HepG2 (cell line): Measurements from ENCODE around the gene PFN1. TPM values are rescaled to one million over a fixed set of nuclear protein-coding genes. Genes with fewer than 3 reads are reported as not detected.

ENCODE experiments used
- CENPT ChIP-seq: sonication (generic); formaldehyde crosslinking; IDR thresholded peaks from 2 replicates; pipeline ENCODE4 v1.8.0; 2022; ENCODE audit warnings: low read depth, mild to moderate bottlenecking, moderate library complexity, missing genetic modification reagents
- E2F1 ChIP-seq: sonication (generic); formaldehyde crosslinking; IDR thresholded peaks from 2 replicates; pipeline ENCODE4 v1.5.0; 2020; ENCODE audit warnings: missing genetic modification reagents
- EP300 ChIP-seq, 3 experiments: sonication (generic) in 1 of 3; formaldehyde crosslinking in 1 of 3; IDR thresholded peaks; 2 replicates each; pipeline versions ENCODE4 v1.5.1 to v1.6.1; 2011 to 2020; ENCODE audit warnings: low read depth in 2 of 3, low read length in 2 of 3, borderline replicate concordance in 1 of 3, improper control_type of control experiment in 1 of 3, mild to moderate bottlenecking in 1 of 3, missing genetic modification reagents in 1 of 3, moderate library complexity in 1 of 3
- KLF11 ChIP-seq: IDR thresholded peaks from 2 replicates; pipeline ENCODE4 v1.6.1; 2016; ENCODE audit warnings: missing compliant biosample characterization
- POLR2AphosphoS5 ChIP-seq: IDR thresholded peaks from 2 replicates; pipeline ENCODE4 v1.6.1; 2012; ENCODE audit warnings: low read depth, low read length
- RXRB ChIP-seq: IDR thresholded peaks from 2 replicates; pipeline ENCODE4 v1.6.1; 2016; ENCODE audit warnings: borderline replicate concordance, missing genetic modification reagents, missing compliant biosample characterization
- SATB2 ChIP-seq: sonication (generic); formaldehyde crosslinking; IDR thresholded peaks from 2 replicates; pipeline ENCODE4 v1.5.0; 2020; ENCODE audit warnings: missing genetic modification reagents
- ZFP90 ChIP-seq: sonication (generic); formaldehyde crosslinking; IDR thresholded peaks from 2 replicates; pipeline ENCODE4 v1.8.0; 2022; ENCODE audit warnings: missing genetic modification reagents, mild to moderate bottlenecking, inconsistent platforms, borderline replicate concordance
- ZIK1 ChIP-seq: sonication (generic); formaldehyde crosslinking; IDR thresholded peaks from 2 replicates; pipeline ENCODE4 v1.5.0; 2020; ENCODE audit warnings: mild to moderate bottlenecking, low read depth, missing genetic modification reagents, borderline replicate concordance
- ZNF225 ChIP-seq: sonication (generic); formaldehyde crosslinking; IDR thresholded peaks from 2 replicates; pipeline ENCODE4 v1.4.0; 2020; ENCODE audit warnings: mild to moderate bottlenecking, missing genetic modification reagents
- ZNF512B ChIP-seq: sonication (generic); formaldehyde crosslinking; IDR thresholded peaks from 2 replicates; pipeline ENCODE4 v1.5.1; 2020; ENCODE audit warnings: missing genetic modification reagents, mild to moderate bottlenecking, borderline replicate concordance
- ZNF564 ChIP-seq: sonication (generic); formaldehyde crosslinking; IDR thresholded peaks from 2 replicates; pipeline ENCODE4 v1.8.1; 2023; ENCODE audit warnings: mild to moderate bottlenecking, missing genetic modification reagents
- ZNF7 ChIP-seq: IDR thresholded peaks from 2 replicates; pipeline ENCODE4 v1.6.1; 2016; ENCODE audit warnings: missing biosample characterization, missing genetic modification reagents
- ZNF746 ChIP-seq: sonication (generic); formaldehyde crosslinking; IDR thresholded peaks from 2 replicates; pipeline ENCODE4 v1.8.0; 2022; ENCODE audit warnings: mild to moderate bottlenecking, missing genetic modification reagents
- ZNF790 ChIP-seq: sonication (generic); formaldehyde crosslinking; IDR thresholded peaks from 2 replicates; pipeline ENCODE4 v1.8.0; 2022; ENCODE audit warnings: missing genetic modification reagents, mild to moderate bottlenecking, borderline replicate concordance
- ZSCAN30 ChIP-seq: sonication (generic); formaldehyde crosslinking; IDR thresholded peaks from 2 replicates; pipeline ENCODE4 v1.5.0; 2020; ENCODE audit warnings: mild to moderate bottlenecking, missing genetic modification reagents
- polyA plus RNA-seq, 8 experiments: library from polyadenylated mRNA; depleted of rRNA in 3 of 8; stranded (reverse) in 7 of 8; unstranded in 1 of 8; fragments of >200 nt; fragmentation: Illumina TruSeq in 4 of 8; extraction: Trizol in 4 of 8; gene quantifications; 2 replicates each; pipeline versions ENCODE4 v1.2.1 to v1.2.3, GENCODE V29; 2011 to 2016; ENCODE audit warnings: low read depth in 4 of 8, missing spikeins in 1 of 8, mixed read lengths in 1 of 8; ENCODE audit not compliant: insufficient read depth in 1 of 8
- total RNA-seq, 5 experiments: library from RNA; depleted of rRNA; stranded (reverse); fragments of >200 nt; fragmentation: Illumina TruSeq; extraction: Trizol; gene quantifications; 2 replicates each; pipeline ENCODE4 v1.2.3, GENCODE V29; 2016; ENCODE audit warnings: low read depth in 1 of 5
- TF ChIP-seq, protein P1 (sequence below): sonication (generic); formaldehyde crosslinking; IDR thresholded peaks from 2 replicates; pipeline ENCODE4 v1.4.0; 2020; ENCODE audit warnings: missing genetic modification reagents, borderline replicate concordance
- TF ChIP-seq, protein P2 (sequence below): sonication (generic); formaldehyde crosslinking; IDR thresholded peaks from 2 replicates; pipeline ENCODE4 v1.8.0; 2022; ENCODE audit warnings: missing genetic modification reagents, mild to moderate bottlenecking, inconsistent platforms, borderline replicate concordance
- TF ChIP-seq, protein P3 (sequence below): sonication (generic); formaldehyde crosslinking; IDR thresholded peaks from 2 replicates; pipeline ENCODE4 v1.4.0; 2020; ENCODE audit warnings: missing genetic modification reagents, low read depth, mild to moderate bottlenecking, borderline replicate concordance

PFN1 gene
- total and polyA plus RNA-seq, 2 of the 13 experiments (the other 11 are each of a cell fraction or from before 2014, with no cell fraction given), result 494 to 613 TPM

- TF ChIP-seq ZNF512B (CRISPR knock-in tag), result no peak
- no peak for TF ChIP-seq ZIK1 (CRISPR knock-in tag)
- peak in 1 of 2 experiments; percentile 51; a peak in 1 of 4 replicates for TF ChIP-seq EP300 (IDR thresholded peaks at IDR 0.05; ENCODE audit: low read depth in 2 of 2, low read length in 2 of 2)
- peak; percentile 29; the same call in 1 of the 2 replicates for TF ChIP-seq EP300 (CRISPR knock-in tag; IDR thresholded peaks at IDR 0.05; ENCODE audit: borderline replicate concordance)
- TF ChIP-seq POLR2AphosphoS5, result peak; percentile 27; the same call in 1 of the 2 replicates
- peak; percentile 89 for TF ChIP-seq ZNF746 (CRISPR knock-in tag)
- TF ChIP-seq RXRB (CRISPR knock-in tag), result peak; percentile 84
- no peak; the same call in 1 of the 2 replicates for TF ChIP-seq ZFP90
- 0 out of 2 replicates have a peak, but pooled peaks have one; percentile 37 for TF ChIP-seq SATB2
- TF ChIP-seq ZNF564 (CRISPR knock-in tag), result peak; percentile 88
- TF ChIP-seq E2F1, result peak; percentile 65
- TF ChIP-seq ZNF7 (CRISPR knock-in tag), result no peak
- peak; percentile 11; the same call in 1 of the 2 replicates for TF ChIP-seq ZNF790 (CRISPR knock-in tag)
- no peak for TF ChIP-seq ZNF225 (CRISPR knock-in tag)
- TF ChIP-seq CENPT (CRISPR knock-in tag), result no peak; the same call in 1 of the 2 replicates
- TF ChIP-seq, protein P1, sequence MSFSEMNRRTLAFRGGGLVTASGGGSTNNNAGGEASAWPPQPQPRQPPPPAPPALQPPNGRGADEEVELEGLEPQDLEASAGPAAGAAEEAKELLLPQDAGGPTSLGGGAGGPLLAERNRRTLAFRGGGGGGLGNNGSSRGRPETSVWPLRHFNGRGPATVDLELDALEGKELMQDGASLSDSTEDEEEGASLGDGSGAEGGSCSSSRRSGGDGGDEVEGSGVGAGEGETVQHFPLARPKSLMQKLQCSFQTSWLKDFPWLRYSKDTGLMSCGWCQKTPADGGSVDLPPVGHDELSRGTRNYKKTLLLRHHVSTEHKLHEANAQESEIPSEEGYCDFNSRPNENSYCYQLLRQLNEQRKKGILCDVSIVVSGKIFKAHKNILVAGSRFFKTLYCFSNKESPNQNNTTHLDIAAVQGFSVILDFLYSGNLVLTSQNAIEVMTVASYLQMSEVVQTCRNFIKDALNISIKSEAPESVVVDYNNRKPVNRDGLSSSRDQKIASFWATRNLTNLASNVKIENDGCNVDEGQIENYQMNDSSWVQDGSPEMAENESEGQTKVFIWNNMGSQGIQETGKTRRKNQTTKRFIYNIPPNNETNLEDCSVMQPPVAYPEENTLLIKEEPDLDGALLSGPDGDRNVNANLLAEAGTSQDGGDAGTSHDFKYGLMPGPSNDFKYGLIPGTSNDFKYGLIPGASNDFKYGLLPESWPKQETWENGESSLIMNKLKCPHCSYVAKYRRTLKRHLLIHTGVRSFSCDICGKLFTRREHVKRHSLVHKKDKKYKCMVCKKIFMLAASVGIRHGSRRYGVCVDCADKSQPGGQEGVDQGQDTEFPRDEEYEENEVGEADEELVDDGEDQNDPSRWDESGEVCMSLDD (CRISPR knock-in tag), result 0 out of 2 replicates have a peak, but pooled peaks have one; percentile 24
- TF ChIP-seq, protein P2, sequence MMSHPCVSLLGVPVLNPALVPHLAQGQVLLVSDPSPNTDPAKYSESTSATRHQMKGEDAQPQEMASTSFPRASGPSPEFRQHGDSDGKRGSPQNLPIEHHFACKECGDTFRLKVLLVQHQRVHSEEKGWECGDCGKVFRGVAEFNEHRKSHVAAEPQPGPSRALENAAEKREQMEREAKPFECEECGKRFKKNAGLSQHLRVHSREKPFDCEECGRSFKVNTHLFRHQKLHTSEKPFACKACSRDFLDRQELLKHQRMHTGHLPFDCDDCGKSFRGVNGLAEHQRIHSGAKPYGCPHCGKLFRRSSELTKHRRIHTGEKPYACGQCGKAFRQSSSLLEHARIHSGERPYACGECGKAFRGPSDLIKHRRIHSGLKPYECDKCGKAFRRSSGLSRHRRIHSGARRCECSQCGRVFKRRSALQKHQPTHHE (CRISPR knock-in tag), result 0 out of 2 replicates have a peak, but pooled peaks have one; percentile 58
- TF ChIP-seq, protein P3, sequence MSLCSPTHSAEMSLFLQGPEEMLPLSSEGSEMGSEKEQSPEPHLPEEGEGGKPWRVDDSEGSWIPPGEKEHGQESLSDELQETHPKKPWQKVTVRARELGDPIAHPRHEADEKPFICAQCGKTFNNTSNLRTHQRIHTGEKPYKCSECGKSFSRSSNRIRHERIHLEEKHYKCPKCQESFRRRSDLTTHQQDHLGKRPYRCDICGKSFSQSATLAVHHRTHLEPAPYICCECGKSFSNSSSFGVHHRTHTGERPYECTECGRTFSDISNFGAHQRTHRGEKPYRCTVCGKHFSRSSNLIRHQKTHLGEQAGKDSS (CRISPR knock-in tag), result peak; percentile 39; the same call in 1 of the 2 replicates
- no peak for TF ChIP-seq ZSCAN30
- TF ChIP-seq KLF11 (CRISPR knock-in tag), result no peak
Measured at GRCh38 chr17:4949321-4950074, 1.2 kb upstream of the PFN1 start (continued).
